Activated naive CD4-positive, alpha-beta T cell treated with anti-CD3 and anti-CD28 coated beads for 36 hours (primary cell): ENCODE data around the gene GSTT2. TPM values are rescaled to one million over a fixed set of nuclear protein-coding genes. Genes with fewer than 3 reads are reported as not detected.
A peak's percentile ranks its signal among the peaks of the same experiment; 100 is the strongest.

ENCODE experiments used
- CTCF ChIA-PET: fragments of 350-600 bp; sonication (Branson Sonifier 250); formaldehyde crosslinking; loops from one replicate; lab custom pipeline; 2021; ENCODE audit warnings: antibody characterized with exemption; lab: Charles Lee
- DNase-seq: peaks from one replicate; pipeline ENCODE4 v3.0.0-alpha.2; 2020
- H3K27ac Mint-ChIP-seq: one replicate; pipeline ENCODE4 v1.8.0; 2021; ENCODE audit warnings: mild to moderate bottlenecking, mixed read lengths
- H3K27me3 Mint-ChIP-seq: one replicate; pipeline ENCODE4 v1.8.0; 2021; ENCODE audit warnings: low read depth, mixed read lengths
- H3K36me3 Mint-ChIP-seq: one replicate; pipeline ENCODE4 v1.8.0; 2021; ENCODE audit warnings: low read depth, mixed read lengths
- H3K4me1 Mint-ChIP-seq: one replicate; pipeline ENCODE4 v1.8.0; 2021; ENCODE audit warnings: low read depth, mixed read lengths
- H3K4me3 Mint-ChIP-seq: one replicate; pipeline ENCODE4 v1.8.0; 2021; ENCODE audit warnings: mild to moderate bottlenecking, moderate library complexity, mixed read lengths
- H3K9me3 Mint-ChIP-seq: one replicate; pipeline ENCODE4 v1.8.0; 2021; ENCODE audit warnings: mixed read lengths
- intact Hi-C: fragments of 100-400 bp; cut with micrococcal nuclease; formaldehyde crosslinking; loops from one replicate; pipeline ENCODE4 v1.15.1; 2023
- total RNA-seq, 2 experiments: library from RNA; stranded (reverse); gene quantifications; one replicate each; pipeline ENCODE4 v1.2.3, GENCODE V29; 2021

GSTT2 gene
- total RNA-seq, 2 experiments from 2014 or later: not detected

- DNase-seq: no peak
- no peaks in the 10 kb centered on the region for H3K27me3 Mint-ChIP-seq
- peaks cover 5% of the 10 kb centered on the region for H3K9me3 Mint-ChIP-seq
- H3K4me1 Mint-ChIP-seq: peaks cover 61% of the 10 kb centered on the region
- CTCF ChIA-PET: interaction anchor here (0.8 kb wide), 1 partner anchor 11 kb away, joined by 3 read pairs; no protein-coding TSS in a partner anchor
- H3K27ac Mint-ChIP-seq: peak overlapping the region; percentile 82
- H3K4me3 Mint-ChIP-seq: no peak overlapping the region
- H3K36me3 Mint-ChIP-seq: peaks cover 25% of the 10 kb centered on the region
- intact Hi-C loops: no loop called here
These were observed 43.4 kb downstream of the GSTT2 start for GRCh38 chr22:24023204-24023789.

GRCh38 chr22:24024354-24024753 lies 44.4 kb downstream of the GSTT2 start:
- Mint-ChIP-seq H3K36me3 (peaks cover 22% of the 10 kb centered on the region), H3K9me3 (peaks cover 5% of the 10 kb centered on the region), H3K27ac (peak overlapping the region; percentile 11), H3K27me3 (no peaks in the 10 kb centered on the region), H3K4me1 (peaks cover 65% of the 10 kb centered on the region), H3K4me3 (no peak overlapping the region)
- intact Hi-C loops: no loop called here
- CTCF ChIA-PET: no interaction called here
- DNase-seq: no peak

- CTCF ChIA-PET: no interaction called here
- H3K4me1 Mint-ChIP-seq: peaks cover 69% of the 10 kb centered on the region
- peaks cover 23% of the 10 kb centered on the region for H3K36me3 Mint-ChIP-seq
- no peak overlapping the region for H3K27ac Mint-ChIP-seq
- H3K9me3 Mint-ChIP-seq: peaks cover 5% of the 10 kb centered on the region
- no peaks in the 10 kb centered on the region for H3K27me3 Mint-ChIP-seq
- no peak overlapping the region for H3K4me3 Mint-ChIP-seq
- intact Hi-C loops: no loop called here
- no peak for DNase-seq
These were observed 45.5 kb downstream of the GSTT2 start for GRCh38 chr22:24025475-24025874.

GRCh38 chr22:24026056-24026455 lies 46.1 kb downstream of the GSTT2 start:
- peaks cover 5% of the 10 kb centered on the region for H3K9me3 Mint-ChIP-seq
- intact Hi-C loops: no loop called here
- no peak overlapping the region for H3K4me3 Mint-ChIP-seq
- peaks cover 24% of the 10 kb centered on the region for H3K36me3 Mint-ChIP-seq
- H3K27ac Mint-ChIP-seq: no peak overlapping the region
- CTCF ChIA-PET: no interaction called here
- H3K27me3 Mint-ChIP-seq: no peaks in the 10 kb centered on the region
- H3K4me1 Mint-ChIP-seq: peaks cover 66% of the 10 kb centered on the region
- DNase-seq: no peak

- DNase-seq: no peak
- intact Hi-C loops: no loop called here
- no peak overlapping the region for H3K27ac Mint-ChIP-seq
- H3K4me1 Mint-ChIP-seq: peaks cover 69% of the 10 kb centered on the region
- no peaks in the 10 kb centered on the region for H3K27me3 Mint-ChIP-seq
- CTCF ChIA-PET: interaction anchor here (0.7 kb wide), 1 partner anchor 13 kb away, joined by 3 read pairs; no protein-coding TSS in a partner anchor
- no peak overlapping the region for H3K4me3 Mint-ChIP-seq
- H3K36me3 Mint-ChIP-seq: peaks cover 25% of the 10 kb centered on the region
- peaks cover 5% of the 10 kb centered on the region for H3K9me3 Mint-ChIP-seq
These were observed 46.8 kb downstream of the GSTT2 start for GRCh38 chr22:24026733-24027132.

- no peak overlapping the region for H3K27ac Mint-ChIP-seq
These were observed 47.5 kb downstream of the GSTT2 start for GRCh38 chr22:24027389-24027975.

GRCh38 chr22:24027991-24028390 lies 48.1 kb downstream of the GSTT2 start:
- H3K4me3 Mint-ChIP-seq: no peak overlapping the region
- peaks cover 25% of the 10 kb centered on the region for H3K36me3 Mint-ChIP-seq
- no peak for DNase-seq
- H3K4me1 Mint-ChIP-seq: peaks cover 66% of the 10 kb centered on the region
- intact Hi-C loops: no loop called here
- no peaks in the 10 kb centered on the region for H3K27me3 Mint-ChIP-seq
- H3K27ac Mint-ChIP-seq: no peak overlapping the region
- CTCF ChIA-PET: interaction anchor here (0.6 kb wide), 1 partner anchor 11 kb away, joined by 3 read pairs; no protein-coding TSS in a partner anchor
- peaks cover 5% of the 10 kb centered on the region for H3K9me3 Mint-ChIP-seq

More at GRCh38 chr22:24027389-24027975, 47.5 kb downstream of the GSTT2 start:
- DNase-seq: no peak
- Mint-ChIP-seq H3K9me3 (peaks cover 5% of the 10 kb centered on the region), H3K4me1 (peaks cover 71% of the 10 kb centered on the region), H3K36me3 (peaks cover 25% of the 10 kb centered on the region), H3K27me3 (no peaks in the 10 kb centered on the region), H3K4me3 (no peak overlapping the region)
- intact Hi-C loops: no loop called here
- CTCF ChIA-PET: interaction anchor here (0.6 to 0.7 kb wide), 2 partner anchors 11 to 12 kb away, joined by 3 read pairs; no protein-coding TSS in a partner anchor

- DNase-seq: no peak
- no peak overlapping the region for H3K4me3 Mint-ChIP-seq
- H3K27me3 Mint-ChIP-seq: no peaks in the 10 kb centered on the region
- H3K27ac Mint-ChIP-seq: no peak overlapping the region
- intact Hi-C loops: no loop called here
- CTCF ChIA-PET: no interaction called here
- peaks cover 5% of the 10 kb centered on the region for H3K9me3 Mint-ChIP-seq
- peaks cover 25% of the 10 kb centered on the region for H3K36me3 Mint-ChIP-seq
- H3K4me1 Mint-ChIP-seq: peaks cover 60% of the 10 kb centered on the region
These were observed 48.6 kb downstream of the GSTT2 start for GRCh38 chr22:24028533-24028932.

GRCh38 chr22:24029304-24029703 lies 49.4 kb downstream of the GSTT2 start:
- DNase-seq: no peak
- H3K4me3 Mint-ChIP-seq: no peak overlapping the region
- H3K27ac Mint-ChIP-seq: no peak overlapping the region
- H3K27me3 Mint-ChIP-seq: no peaks in the 10 kb centered on the region
- CTCF ChIA-PET: interaction anchor here (0.6 to 1.1 kb wide), 4 partner anchors 9 to 127 kb away, joined by 3 to 6 read pairs (median 4); no protein-coding TSS in a partner anchor
- peaks cover 4% of the 10 kb centered on the region for H3K9me3 Mint-ChIP-seq
- H3K36me3 Mint-ChIP-seq: peaks cover 23% of the 10 kb centered on the region
- intact Hi-C loops: no loop called here
- peaks cover 54% of the 10 kb centered on the region for H3K4me1 Mint-ChIP-seq

GRCh38 chr22:24030186-24030702 lies 50.3 kb downstream of the GSTT2 start:
- intact Hi-C loops: no loop called here
- CTCF ChIA-PET: interaction anchor here (0.7 kb wide), 1 partner anchor 18 kb away, joined by 3 read pairs; no protein-coding TSS in a partner anchor
- Mint-ChIP-seq H3K27ac (no peak overlapping the region), H3K4me3 (no peak overlapping the region), H3K9me3 (no peaks in the 10 kb centered on the region), H3K27me3 (no peaks in the 10 kb centered on the region), H3K4me1 (peaks cover 50% of the 10 kb centered on the region), H3K36me3 (peaks cover 18% of the 10 kb centered on the region)
- DNase-seq: no peak
